Hepatocyte (in vitro differentiated cells): ENCODE results near the gene AKT2.

Experiments
- CTCF ChIP-seq: fragments of 200-600 bp; sonication (generic); IDR thresholded peaks from 2 replicates; pipeline ENCODE4 v1.5.1; 2016; ENCODE audit warnings: antibody characterized with exemption, mild to moderate bottlenecking; ENCODE audit not compliant: poor library complexity
- EZH2phosphoT487 ChIP-seq: fragments of 200-600 bp; sonication (generic); IDR thresholded peaks from one replicate; pipeline ENCODE4 v1.6.1; 2018; ENCODE audit warnings: antibody characterized with exemption, mild to moderate bottlenecking, low read depth, moderate library complexity; ENCODE audit not compliant: unreplicated experiment, severe bottlenecking

DNA sequence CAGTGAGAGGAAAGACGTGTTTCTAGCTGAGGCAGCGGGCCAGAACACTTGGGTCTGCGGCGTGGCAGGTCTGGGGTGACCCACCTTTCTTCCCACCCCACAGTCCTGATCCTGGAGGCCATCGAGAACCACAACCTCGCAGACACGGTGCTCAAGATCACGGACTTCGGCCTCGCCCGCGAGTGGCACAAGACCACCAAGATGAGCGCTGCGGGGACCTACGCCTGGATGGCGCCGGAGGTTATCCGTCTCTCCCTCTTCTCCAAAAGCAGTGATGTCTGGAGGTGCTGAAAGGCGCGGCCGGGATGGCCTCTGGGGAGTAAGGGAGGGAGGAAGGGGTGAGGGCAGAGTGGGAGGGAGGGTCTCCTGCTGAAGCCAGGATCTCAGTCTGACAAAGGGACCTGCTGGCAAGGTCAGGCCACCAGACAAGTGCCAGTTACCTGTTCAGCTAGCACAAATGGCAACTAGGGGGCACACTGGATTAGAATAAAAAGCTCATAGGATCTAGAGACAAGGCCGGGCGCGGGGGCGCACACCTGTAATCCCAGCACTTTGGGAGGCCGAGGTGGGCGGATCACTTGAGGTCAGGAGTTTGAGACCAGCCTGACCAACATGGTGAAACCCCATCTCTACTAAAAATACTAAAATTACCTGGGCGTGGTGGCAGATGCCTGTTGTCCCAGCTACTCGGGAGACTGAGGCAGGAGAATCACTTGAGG, 86.7 kb downstream of the AKT2 start:
- TF ChIP-seq CTCF (no peak), EZH2phosphoT487 (no peak)
